Left renal cortex interstitium (tissue), 4 donors: ENCODE results near the gene EPB41L3. TPM values are rescaled to one million over a fixed set of nuclear protein-coding genes. Genes with fewer than 3 reads are reported as not detected.
A peak's percentile ranks its signal among the peaks of the same experiment; 100 is the strongest.

Experiments used
- DNase-seq, 4 donors: peaks; one replicate each; pipeline ENCODE4 v3.0.0-alpha.2; 2013; ENCODE audit warnings: low read depth in 4 of 4, low spot score in 2 of 4, missing footprints in 1 of 4
- polyA plus RNA-seq, 4 donors: library from polyadenylated mRNA; unstranded; fragments of 120-200 nt; gene quantifications; one replicate each; pipeline ENCODE4 v1.2.1, GENCODE V29; 2013; ENCODE audit not compliant: insufficient read length in 4 of 4

EPB41L3 gene
- polyA plus RNA-seq, 4 donors = 51.9 to 65.7 (median 59.7) TPM

- no peak for DNase-seq
These were observed 87.0 kb downstream of the EPB41L3 start for GRCh38 chr18:5456577-5457461.

GRCh38 chr18:5455674-5456073 is 88.1 kb downstream of the EPB41L3 start:
- no peak for DNase-seq

GRCh38 chr18:5452943-5453443 is 90.8 kb downstream of the EPB41L3 start:
- no peak for DNase-seq

GRCh38 chr18:5451871-5452270 is 91.9 kb downstream of the EPB41L3 start:
- no peak for DNase-seq

- DNase-seq = no peak
These were observed 92.6 kb downstream of the EPB41L3 start for GRCh38 chr18:5451150-5451549.

DNA sequence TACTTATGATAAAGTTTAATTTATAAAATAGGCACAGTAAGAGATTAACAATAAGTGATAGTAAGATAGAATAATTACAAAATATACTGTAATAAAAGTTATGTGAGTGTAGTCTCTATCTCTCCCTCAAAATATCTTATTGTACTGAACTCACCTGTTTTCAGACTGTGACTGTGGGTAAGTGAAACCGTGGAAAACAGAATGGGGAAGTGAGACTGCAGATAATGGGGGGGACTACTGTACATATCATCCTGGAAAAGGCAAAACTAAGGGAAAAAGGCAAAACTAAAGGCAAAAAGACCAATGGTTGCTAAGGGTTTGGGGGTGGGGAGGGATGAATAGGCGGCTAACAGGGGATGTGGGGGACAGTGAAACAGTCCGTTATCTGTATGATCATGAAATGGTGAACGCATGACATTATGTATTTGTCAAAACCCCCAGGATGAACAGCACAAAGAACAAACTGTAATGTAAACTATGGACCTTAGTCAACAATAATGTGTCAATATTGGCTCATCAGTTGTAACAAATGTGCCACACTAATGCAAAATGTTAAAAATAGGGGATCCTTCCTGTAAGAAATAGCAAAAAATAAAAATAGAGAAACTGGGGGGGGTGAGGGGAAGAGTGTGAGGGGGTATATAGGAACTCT is 93.8 kb downstream of the EPB41L3 start:
- DNase-seq = no peak

GRCh38 chr18:5447442-5447841 is 96.4 kb downstream of the EPB41L3 start:
- DNase-seq = no peak

DNA sequence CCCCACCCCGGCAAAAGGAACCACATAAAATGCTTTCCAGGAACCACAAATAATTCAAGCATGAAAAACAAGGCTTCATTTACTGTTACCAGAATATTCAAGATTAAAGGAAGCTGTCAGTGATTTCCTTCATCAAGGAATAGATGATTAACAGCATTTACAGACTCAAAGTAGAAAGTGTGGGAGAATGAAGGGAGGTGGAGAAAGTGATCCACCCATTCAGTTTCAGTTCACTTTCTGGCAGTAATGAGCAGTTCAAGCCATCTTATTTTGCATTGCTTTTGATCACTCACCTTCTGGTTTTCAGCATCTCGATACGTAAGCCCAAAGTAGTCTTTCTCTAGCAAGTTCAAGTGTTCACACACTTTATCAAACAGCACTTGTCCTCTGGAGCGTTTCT is 99.0 kb downstream of the EPB41L3 start:
- no peak for DNase-seq

DNA sequence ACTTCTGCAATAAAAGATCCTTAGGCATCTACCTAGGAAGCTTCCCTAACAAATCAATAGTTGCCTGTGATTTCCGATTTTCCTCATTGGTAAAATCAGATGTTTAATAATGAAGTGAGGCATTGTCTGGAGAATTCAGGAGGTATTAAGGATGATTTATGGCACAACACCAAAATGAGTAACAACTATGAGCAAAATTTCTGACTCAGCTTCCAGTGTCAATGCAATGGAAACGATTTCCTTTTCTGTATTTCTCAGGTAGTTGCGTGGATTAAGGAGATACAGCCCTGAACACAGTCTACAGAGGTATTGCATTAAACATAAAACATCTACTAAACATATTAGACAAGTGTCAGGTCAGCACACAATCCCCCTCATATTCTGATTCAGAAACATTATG is 99.5 kb downstream of the EPB41L3 start:
- no peak for DNase-seq

DNA sequence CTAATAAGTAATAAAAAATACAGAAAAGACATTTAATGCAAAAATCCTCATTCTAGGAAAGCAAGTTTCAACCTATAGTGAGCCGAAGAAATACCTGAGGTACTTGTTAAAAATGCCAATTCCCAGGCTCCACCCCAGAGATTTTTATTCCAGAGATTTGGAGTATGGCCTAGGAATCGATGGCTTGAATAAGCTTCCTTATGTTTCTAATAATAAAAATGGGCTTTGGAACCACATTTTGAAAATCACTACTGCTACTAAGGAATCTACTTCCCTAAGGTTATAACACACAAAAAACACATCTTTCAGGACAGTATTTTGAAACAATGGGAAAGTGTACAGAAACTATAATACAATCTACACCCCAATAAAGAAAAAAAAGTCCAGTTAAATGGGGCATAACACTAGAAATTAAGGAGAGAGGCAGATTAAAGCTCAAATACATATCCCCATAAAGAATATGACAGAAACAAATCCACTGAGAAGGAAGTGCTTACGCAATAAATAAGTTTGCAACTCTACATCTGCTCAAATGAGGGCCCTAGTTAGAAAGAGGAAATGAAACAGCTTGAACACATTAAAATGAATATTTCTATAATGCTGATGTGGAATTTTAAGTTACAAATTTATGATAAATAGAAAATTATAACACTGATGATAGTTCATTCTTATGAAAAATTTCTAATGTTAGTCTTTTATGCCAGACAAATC is 103.7 kb downstream of the EPB41L3 start:
- no peak for DNase-seq

- DNase-seq = no peak
These were observed 109.4 kb downstream of the EPB41L3 start for GRCh38 chr18:5434425-5434824.

DNA sequence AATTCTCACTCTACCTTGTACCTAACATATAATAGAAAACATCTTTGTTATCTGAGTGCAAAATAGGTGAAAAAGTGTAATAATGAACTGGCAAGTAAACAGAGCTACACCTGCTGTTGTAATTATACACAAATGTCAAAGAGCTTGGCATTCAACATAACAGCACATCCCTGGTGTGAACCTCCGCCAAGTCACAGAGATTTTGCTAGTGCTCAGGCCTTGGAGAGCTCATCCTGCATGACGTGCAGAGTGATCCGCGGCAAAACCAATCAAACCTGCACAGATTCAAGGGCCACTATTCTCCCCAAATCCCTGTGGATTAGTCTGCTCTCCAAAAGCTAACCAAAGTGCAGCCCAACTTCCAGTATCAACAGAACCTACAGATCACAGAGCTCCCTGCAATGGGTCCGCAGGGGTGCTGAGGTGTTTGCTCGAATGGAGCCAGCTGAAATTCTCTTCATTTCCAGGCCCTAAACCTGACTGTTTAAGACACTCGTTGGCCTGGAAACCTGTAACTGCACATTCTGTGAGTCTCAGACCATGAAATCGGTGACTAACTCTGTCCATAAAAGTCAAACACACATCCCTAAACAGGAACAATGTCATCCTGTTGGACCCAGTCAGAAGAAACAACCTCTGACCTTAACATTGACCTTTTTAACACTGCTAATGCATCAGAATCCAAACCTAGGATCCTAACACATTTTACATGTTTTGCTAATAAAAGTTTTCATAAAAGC is 111.8 kb downstream of the EPB41L3 start:
- no peak for DNase-seq

DNA sequence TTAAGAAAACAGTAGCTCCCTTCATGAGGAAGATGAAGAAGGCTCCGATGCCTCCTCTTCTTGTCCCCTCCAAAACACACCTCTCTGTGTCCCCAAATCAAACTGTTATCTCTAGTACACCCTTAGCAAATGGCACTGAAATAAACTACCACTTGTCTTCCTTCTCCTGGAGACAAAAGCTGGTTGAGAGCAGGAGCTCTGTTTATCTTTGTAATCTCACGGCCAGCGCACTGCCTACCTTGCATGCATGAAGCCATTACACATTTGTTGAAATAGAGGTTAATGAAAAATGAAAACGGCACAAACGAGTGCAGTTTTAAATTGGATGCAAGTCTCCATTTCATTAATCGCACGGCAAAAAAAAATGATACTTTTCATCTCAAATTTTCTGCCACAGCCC is 113.7 kb downstream of the EPB41L3 start:
- DNase-seq = no peak

- DNase-seq = peak in 1 of 4 donors; percentile 21
These were observed 114.1 kb downstream of the EPB41L3 start for GRCh38 chr18:5429681-5430080.

DNA sequence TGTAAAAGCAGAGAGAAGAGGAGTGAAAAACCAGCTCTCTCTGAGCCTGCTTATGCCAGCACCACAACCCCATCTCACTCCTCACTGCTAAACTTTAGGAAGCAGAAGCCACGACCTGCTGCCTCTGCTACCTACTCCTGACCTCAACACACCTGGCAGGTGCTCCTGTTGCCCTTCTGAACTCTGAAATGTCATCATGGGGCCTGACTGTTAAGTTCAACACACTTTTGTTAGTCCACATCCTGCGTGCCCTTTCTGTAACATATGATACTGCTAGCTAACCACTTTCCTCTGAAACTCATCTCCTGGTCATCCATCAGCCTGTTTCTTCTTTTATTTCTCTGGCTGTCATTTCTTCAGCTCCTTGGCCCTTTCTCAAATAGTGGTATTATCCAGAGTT is 118.1 kb downstream of the EPB41L3 start:
- no peak for DNase-seq

GRCh38 chr18:5424903-5425664 is 118.7 kb downstream of the EPB41L3 start:
- DNase-seq = no peak

GRCh38 chr18:5422626-5423025 is 121.2 kb downstream of the EPB41L3 start:
- DNase-seq = no peak

- no peak for DNase-seq
These were observed 121.8 kb downstream of the EPB41L3 start for GRCh38 chr18:5421981-5422380.

GRCh38 chr18:5420906-5421305 is 122.9 kb downstream of the EPB41L3 start:
- no peak for DNase-seq

GRCh38 chr18:5419601-5420000 is 124.2 kb downstream of the EPB41L3 start:
- DNase-seq = no peak
